NCI-H2196 treated with DMSO at 0.1 percent for 48 hours (cell line): Measurements from ENCODE around the gene PACRG.

Source experiments
- DNase-seq: peaks from one replicate; lab custom pipeline; 2025; ENCODE audit not compliant: unreplicated experiment; lab: John Stamatoyannopoulos, UW

Gene PACRG

DNA sequence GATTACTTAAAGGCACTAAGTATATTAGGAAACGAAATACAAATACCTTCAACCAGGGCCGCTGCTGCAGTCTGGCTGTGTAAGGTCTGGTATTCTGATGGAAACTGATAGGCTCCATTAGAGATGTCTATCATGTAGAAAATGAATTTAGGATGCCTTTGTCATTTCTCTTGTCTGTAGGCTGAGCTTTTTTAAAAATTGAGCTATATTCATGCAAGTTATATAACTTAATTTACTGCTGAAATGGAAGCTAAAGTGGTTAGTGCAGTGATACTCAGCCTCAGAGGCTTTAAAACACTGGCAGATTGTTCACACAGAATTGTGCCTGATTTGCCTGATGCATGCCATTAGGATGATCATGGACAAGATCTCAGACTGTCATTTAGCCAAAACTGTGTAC is 400.6 kb downstream of the PACRG start:
- DNase-seq = no peak

DNA sequence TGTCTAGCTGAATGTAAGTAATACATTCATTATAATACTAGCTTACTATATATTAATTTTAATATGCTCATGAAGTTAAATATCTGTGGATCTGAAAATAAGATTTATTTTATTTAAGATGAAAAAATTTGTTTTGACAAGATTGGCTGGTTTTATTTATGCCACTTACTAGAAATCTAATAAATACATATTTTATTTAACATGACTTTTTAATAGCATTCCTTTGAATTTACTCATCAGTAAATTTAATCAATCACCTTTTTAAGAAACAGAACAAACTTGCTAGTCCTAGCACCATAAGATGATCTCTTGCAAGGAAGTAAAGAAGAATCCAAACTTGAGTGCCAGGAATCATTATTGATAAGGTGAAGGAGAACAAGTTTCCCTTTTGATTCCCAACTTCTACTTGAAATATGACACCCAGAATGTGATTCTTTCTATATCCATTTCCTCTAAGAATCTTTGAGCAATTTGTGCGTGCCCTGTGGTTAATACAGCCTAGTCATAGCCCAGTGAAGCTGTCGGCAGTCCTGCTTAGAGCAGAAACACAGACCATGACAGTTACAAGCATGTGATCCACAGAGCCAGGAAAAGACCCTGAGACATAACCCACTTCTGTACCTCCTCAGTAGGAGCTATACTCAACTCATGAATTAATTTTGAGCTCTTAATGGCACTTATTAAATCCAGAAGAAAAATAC is 404.4 kb downstream of the PACRG start:
- DNase-seq = no peak

DNA sequence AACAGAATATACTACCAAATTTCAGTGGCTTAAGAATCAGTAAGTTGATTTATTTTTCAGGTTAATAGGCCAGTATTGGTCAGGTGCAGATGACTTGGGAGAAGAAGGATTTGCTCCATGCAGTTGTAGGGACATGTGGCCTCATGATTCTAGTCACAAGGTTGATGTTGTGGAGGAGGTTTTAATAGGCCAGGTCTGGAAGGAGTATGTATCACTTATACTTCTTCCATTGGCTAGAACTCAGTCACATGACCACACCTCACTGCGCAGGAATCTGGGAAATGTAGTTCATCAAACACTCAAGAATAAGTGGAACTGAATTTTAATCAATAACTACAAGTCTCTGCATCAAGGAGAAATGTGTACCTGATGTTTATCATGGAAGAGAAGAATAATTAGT is 405.2 kb downstream of the PACRG start:
- no peak for DNase-seq

DNA sequence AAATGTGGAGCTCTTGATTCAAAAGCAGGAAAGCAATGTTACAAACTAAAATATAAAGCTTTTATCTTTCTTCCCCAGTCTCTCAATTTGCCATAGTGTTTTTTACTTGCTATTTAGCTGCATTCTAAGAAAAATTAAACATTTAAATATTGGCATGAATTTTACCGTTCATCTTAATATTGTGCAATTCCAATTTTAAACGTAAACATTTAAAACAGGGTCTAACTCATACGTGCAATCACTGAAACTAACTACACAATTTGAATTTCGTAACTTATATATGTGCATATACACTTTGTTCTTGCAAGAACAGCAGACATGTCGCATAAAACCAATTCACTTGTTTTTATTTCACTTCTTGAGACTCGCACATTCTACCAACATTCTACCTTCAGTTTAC is 405.9 kb downstream of the PACRG start:
- DNase-seq = no peak

DNA sequence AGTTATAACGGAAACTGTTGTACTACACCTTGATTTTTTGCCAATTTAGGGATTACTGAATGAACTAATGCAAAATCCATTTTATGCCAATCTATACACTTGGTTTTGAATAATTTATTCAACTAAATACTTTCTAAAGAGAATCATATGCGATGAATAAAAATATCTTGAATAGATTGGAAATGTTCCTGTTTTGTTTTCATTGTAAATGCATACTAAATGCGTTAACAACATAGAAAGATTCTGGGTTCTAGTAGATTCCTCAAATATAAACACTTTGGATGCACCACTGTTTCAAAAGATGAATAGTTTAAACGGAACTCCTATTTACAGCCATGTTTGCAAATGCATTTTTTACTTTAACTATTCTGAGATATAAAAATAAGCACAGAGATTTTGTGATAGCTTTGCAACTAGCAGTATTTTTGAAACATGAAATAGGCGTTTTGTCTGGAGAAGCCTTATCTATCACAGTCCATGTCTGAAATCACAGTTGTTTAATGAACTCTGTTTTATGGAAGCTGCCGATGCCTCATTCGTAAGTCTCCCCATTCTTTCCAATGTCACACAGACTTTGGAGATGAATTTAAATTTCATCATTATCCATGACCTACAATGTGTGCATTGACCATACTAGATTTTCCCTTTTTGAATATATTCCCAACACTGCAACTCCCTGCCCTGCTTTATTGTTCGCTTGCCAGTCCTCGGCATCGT is 409.1 kb downstream of the PACRG start:
- no peak for DNase-seq

DNA sequence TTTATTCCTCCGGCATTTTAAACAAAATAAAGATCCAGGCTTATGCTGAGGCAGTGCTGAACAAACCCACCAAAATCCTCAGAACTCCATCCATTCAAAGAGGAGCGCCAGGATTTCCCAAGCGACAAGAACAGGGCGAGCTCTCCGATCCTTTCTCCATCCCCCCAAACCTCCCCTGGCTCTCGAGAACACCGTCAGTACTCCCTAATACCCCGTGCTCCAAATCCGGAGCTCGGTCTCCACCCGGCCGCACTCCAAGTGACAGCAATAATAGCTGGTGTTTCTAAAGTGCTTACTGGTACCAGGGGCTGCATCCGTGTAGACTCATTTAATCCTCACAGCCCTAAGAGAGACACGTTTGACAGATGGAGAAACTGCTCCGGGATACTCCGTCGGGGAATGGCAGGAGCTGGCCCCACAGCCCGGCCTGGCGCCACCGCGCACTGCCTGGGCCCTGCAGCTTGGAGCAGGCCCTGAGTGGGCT is 409.7 kb downstream of the PACRG start:
- no peak for DNase-seq

DNA sequence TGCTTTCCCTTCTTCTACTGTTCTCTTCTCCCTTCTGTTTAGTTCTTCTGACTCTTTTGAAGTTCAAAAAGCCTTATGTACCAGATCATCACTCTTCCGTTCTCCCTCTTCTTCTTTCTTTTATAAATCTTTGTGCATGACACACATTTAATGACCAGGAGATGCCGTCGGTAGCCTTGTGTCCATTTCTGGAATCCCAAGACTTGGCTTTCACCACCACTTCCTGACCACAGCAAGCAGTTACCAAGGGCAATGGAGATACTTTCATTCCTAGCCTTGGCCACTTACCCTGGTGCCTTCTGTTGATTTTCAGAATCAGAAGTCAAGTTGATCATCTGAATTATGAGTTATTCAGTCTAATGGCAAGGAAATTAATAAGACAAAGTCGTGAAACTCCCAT is 418.3 kb downstream of the PACRG start:
- no peak for DNase-seq

DNA sequence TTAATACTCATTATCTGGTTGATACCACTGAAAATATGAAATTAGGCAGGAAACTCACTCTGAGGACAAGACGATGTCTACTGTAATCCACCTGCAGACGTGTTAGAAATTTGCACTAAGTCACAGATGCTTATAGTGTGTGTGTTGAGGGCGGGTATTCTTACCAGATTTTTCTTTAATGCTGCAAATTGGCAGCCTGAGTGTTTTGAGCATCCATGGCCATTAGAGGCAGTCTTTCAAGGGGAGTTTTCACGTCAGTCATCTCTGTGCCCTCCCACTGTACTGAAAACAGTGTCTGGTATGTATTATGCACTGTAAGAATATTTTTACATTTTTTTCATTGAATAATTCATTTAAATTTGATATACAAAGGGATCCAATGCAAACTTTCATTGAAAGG is 420.2 kb downstream of the PACRG start:
- no peak for DNase-seq

DNA sequence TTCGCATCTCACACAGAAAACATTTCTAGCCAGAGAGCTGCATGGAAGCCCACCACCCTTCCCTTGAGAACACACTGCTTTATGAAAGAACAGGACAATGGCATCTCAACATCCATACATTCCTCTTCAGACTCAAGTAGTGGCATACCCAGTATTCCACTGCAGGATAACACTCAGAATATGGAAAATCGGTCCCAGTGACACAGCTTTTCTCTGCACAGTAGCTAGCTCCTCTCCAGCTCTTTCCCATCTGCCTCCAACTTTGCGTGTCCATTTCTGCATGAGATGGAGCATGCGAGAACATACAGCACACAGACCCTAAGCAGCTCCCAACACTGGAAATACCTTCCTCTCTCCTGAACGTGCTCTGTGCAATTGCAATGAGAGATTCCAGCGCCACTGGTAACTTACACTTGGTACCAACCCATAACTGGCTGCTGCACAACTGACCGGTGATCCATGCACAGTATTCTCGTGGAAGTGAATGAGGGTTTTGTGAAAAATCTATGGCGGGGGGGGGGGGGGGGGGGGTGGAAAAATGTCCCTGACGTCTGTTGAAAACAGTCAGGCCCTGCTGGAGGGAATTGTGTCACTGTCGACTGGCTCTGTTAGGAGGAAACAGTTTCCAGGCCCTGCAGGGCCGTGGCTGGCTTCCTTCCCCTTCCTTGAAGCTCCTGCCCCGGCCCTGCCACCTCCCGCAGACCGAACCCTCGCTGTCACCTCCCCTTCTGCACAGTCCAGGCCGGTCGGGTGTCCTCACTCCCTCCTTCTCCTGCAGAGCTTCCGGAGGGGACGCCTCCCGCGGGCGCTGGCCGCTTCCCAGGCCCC is 420.9 kb downstream of the PACRG start:
- no peak for DNase-seq

DNA sequence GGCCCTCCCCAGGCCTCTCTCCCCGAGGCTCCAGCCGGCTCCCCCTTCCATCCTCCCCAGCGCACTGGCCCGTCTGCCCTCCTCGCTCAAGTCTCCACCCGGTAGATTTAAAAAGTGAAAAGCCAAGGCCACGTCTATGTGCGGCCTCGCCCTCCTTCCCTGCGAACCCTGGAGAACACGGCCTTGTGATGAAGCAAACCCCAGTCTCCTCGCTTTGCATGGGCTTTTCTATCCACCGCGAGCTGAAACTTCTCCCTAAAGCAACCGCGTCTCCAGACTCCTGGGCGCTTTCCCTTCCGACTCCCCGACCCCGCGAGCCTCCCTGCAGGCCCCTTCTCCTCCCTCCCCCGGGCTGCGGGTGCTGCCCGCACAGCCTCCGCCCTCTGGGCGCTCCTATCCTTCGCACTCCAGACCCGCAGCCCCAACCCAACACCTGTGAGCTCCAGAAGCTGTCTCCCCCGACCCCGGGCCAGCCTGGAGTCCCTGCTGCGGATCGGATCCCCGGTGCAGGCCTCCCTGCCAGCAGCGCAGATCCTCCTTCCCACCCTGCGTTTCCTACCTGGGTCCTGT is 421.6 kb downstream of the PACRG start:
- no peak for DNase-seq

DNA sequence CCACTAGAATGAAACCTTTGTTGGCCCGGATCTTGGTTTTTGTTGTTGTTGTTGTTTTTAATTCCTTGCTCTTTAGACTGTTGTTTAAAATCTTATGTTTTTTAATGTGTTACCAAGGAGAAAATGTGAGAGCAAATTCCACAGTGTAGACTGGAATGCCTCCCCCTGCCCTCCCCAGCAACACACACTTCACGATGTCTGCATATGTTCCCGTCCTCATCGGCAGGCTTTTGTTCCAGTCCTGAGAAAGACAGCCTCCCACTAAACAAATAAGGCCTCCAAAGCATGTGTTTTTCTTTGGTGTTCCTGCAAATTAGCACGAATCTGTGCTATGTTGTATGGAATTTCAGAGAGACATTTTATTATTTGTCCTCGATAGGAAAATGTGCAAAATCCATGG is 423.4 kb downstream of the PACRG start:
- DNase-seq = no peak

DNA sequence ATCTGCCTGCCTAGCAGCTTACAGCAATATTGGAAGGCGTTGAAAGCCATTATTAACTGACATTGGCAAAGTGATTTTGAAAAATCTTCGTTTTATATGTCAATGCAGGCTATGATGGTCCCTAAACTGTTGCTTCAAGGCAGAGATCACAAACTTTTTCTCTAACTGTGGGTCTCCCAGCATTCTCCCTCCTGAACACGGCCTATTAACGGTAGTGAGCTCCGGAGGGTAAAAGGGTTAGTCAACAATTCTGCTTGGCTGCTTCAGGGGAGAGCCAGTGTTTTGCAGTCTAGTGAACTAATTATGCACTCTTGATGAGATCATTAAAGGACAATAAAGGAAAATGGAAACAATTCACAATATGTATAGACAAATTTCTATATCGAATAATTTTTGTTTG is 424.9 kb downstream of the PACRG start:
- DNase-seq = no peak

DNA sequence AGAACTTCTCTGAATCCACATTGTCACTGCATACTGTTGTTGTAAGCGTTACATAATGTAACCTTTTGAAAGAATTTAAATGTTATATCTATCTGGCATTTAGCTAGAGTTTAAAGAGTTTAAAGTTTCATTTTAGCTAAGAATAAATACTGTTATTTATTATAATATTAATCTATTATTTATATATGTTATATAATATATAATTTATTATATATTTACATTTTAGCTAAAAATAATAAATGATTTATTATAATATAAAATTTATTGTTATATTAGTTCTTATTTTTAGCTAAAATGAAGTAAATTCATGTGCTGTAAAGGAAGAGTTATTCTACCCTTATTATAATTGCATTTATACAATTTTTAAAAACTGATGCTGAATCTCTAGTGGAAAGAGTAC is 431.3 kb downstream of the PACRG start:
- DNase-seq = no peak

DNA sequence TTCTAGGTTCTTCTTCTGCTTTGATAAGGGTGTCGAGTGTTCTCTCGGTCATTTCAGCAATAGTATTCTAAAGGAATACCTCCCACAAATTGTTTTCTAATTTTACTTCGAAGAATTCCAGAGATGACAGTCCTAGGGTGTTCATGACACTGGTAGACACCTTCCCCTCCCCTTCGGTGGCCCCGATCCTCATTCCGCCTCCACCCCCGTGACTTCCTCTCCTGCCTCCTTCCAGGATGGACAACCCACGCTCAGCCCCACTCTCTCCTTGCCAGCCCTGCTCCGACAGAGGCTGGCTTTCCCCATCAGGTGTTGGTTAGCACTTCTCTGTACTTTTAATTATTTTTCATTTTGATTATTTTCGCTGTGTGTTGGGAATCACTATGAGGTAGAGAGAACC is 431.9 kb downstream of the PACRG start:
- DNase-seq = no peak

DNA sequence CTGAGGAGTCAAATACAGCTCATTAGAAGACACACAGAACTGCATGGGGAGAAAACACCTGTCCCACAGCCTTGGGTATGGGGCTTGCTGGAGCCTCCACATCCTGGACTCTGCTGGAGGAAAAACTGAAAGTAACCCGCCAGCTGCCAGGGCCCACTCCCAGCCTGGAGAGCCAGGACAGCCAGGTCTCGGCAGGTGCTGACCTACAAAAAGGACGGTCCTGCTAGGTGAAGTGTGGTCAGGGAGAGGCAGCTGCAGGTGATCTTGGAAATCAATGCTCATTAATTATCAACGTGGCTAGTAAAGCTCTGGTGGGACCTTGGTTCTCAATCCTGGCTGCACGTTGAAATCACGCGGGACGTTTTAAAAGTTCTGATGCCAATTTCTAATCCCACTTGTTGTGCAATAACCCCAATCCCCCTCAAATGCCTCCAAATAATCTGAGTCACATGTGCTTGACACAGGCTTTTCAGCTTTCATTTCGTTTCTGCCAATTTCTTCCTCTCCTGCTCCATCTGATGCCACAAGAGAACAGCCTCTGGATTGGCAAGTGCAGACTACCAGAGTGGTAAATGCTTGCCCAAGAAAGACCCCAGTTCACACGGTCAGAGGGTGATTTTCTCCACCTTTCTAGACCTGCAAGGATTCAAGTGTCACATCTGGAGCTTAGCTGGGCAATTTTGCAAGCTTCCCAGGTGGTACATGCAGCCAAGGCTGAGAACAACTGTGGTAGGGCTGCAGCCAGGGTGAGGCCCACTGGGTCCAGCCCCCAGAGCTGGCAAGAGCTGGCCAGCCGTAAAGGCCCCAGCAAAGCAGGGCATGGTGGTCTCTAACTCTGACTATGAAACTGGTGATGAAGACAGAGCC is 434.5 kb downstream of the PACRG start:
- no peak for DNase-seq

DNA sequence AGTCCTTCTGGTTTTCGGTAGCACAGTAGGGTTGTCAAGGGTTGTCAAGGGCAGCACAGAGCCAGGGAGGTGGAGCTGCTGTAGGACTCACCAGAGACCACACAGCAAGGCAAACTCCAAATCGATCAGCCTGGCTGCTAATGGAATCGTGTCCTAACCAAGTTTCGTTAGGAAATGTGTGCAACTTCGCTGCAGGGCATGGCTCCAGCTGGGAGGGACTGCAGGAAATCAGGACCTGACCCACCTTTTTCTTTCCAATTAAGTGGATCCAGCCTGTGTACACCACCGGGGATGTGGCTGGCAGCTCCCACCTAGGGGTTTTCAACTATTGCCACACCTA is 435.1 kb downstream of the PACRG start:
- no peak for DNase-seq

DNA sequence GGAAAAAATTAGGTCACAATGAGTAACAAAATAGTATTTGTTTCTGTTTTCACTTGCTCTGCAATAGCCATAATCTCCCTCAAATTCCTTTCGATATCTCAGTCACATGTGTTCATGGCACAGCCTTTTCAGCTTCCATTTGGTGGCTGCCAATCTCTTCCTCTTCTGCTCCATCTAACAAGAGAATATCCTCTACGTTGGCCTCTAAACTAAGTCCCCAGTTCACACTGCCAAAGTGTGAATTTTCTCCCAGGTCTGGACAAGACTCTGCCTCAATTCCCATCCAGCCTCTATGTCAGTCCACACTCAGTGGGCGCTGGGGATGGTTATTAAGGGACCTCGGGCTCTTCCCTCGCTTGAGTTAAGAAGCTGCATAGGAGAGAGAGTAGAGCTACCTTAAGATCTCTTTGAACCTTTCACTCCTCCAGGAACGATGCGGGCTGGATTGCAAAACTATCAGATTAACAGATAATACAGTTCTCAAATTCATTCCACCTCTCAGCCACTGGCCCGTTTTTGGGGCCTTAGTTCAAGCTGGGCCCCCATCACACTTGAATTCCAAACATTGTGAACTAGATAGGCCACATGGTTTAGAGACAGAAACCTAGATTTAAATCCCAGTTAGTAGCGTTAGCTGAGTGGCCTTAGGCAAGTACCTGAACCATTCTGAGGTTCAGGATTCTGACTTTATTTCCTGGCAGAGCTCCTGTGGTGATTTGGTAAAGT is 436.6 kb downstream of the PACRG start:
- DNase-seq = no peak

DNA sequence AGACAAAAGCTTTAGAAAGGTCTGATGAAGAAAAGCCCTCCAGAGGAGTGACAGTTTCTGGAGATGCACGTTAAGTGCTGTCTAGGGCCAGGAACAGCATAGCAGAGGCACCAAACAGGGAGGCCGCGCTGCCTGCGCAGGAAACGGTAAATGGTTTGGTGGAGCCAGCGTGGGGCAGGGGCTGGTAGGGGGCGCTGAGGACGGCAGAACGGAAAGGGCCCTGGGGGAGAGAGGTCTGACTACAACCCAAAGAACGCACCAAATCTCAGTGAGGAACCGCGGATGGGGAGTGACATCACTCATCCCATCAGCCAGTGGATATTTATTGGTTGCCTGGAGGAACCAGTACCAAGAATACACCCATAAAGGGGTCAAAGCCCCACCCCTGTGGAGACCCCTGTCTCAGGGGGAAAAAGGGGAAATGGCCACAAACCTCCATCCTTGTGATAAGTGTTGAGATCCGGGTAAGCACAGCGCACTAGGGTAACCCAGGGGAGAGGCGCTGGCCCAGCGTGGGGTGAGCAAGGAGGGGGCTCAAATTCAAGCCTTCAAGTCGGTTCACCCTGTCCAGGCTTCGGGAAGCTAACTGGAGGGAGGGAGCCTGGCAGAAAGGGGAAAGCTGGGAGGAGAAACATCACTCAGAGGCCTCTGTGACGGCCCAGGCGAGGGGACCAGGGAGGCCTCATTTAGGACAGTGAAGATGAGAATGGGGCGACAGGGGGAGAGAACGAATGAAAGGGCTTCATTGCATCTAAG is 437.6 kb downstream of the PACRG start:
- DNase-seq = no peak

DNA sequence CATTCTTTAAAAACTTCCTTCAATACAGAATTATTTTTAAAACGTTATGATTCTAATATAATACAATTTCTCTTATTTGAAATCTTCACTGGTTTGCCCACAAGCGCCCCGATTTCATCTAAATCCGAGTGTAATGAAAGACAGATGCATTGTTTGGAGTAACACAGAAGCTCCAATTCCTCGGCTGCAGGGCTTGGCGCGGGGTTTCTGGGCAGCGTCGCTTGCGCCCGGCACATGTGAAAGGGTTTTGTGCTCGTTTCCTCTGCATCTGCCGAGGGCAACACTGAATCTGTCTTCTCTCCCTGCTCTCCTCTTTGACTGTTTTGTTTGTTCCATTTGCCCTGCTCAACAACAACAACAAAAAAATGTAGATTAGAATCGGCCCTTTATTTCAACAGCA is 438.1 kb downstream of the PACRG start:
- no peak for DNase-seq
